ENCODE data around the gene POR. TPM values are rescaled to one million over a fixed set of nuclear protein-coding genes. Genes with fewer than 3 reads are reported as not detected.

The POR gene
- total and polyA plus RNA-seq, 8 donors, result 41.4 to 210 (median 52.1) TPM

GRCh38 chr7:75996476-75996875 is 81.5 kb downstream of the POR start:
- Histone ChIP-seq H3K4me1 (peaks cover 10 to 43% of the 10 kb centered on the region in 2 donors), H3K27me3 (no peaks in the 10 kb centered on the region), H3K36me3 (peaks cover 0 to 33% of the 10 kb centered on the region in 2 donors), H3K9me3 (no peaks in the 10 kb centered on the region), H3K27ac (peak overlapping the region in 1 of 2 donors; percentile 88), H3K4me3 (no peak overlapping the region)
- ATAC-seq (no peak), DNase-seq (no peak)
- TF ChIP-seq CTCF (IDR thresholded peaks at IDR 0.05), result no peak
- intact Hi-C loops (cut with DNase I), result loop anchor here in 1 of 2 donors (10.0 kb wide), 1 partner anchor 112 kb away; no protein-coding TSS in a partner anchor

- peaks cover 10 to 42% of the 10 kb centered on the region in 2 donors for H3K4me1 ChIP-seq
- no peak overlapping the region for H3K4me3 ChIP-seq
- H3K9me3 ChIP-seq, result no peaks in the 10 kb centered on the region
- no peak for DNase-seq
- ATAC-seq, result no peak
- no peaks in the 10 kb centered on the region for H3K27me3 ChIP-seq
- no peak for TF ChIP-seq CTCF (IDR thresholded peaks at IDR 0.05)
- intact Hi-C loops (cut with DNase I), result loop anchor here in 1 of 2 donors (10.0 kb wide), 1 partner anchor 113 kb away; no protein-coding TSS in a partner anchor
- H3K27ac ChIP-seq, result no peak overlapping the region
- H3K36me3 ChIP-seq, result peaks cover 0 to 37% of the 10 kb centered on the region in 2 donors
Observed at GRCh38 chr7:75998038-75998437, 83.1 kb downstream of the POR start.

- DNase-seq, result no peak
- Histone ChIP-seq H3K4me3 (no peak overlapping the region), H3K4me1 (peaks cover 0 to 21% of the 10 kb centered on the region in 2 donors), H3K27me3 (no peaks in the 10 kb centered on the region), H3K27ac (no peak overlapping the region), H3K9me3 (no peaks in the 10 kb centered on the region), H3K36me3 (peaks cover 0 to 62% of the 10 kb centered on the region in 2 donors)
- intact Hi-C loops (cut with DNase I), result no loop called here
- no peak for TF ChIP-seq CTCF (IDR thresholded peaks at IDR 0.05)
- ATAC-seq, result no peak
Observed at GRCh38 chr7:76000566-76000965, 85.6 kb downstream of the POR start.

GRCh38 chr7:76002139-76002538 is 87.2 kb downstream of the POR start:
- no peak for TF ChIP-seq CTCF (IDR thresholded peaks at IDR 0.05)
- Histone ChIP-seq H3K27me3 (no peaks in the 10 kb centered on the region), H3K27ac (no peak overlapping the region), H3K4me1 (peaks cover 0 to 5% of the 10 kb centered on the region in 2 donors), H3K9me3 (no peaks in the 10 kb centered on the region), H3K4me3 (no peak overlapping the region), H3K36me3 (peaks cover 0 to 54% of the 10 kb centered on the region in 2 donors)
- intact Hi-C loops (cut with DNase I), result no loop called here
- DNase-seq (peak in 1 of 4 donors; percentile 9), ATAC-seq (no peak)

- peak in 1 of 4 donors; percentile 12 for DNase-seq
- intact Hi-C loops (cut with DNase I), result no loop called here
- H3K4me3 ChIP-seq, result no peak overlapping the region
- TF ChIP-seq CTCF (IDR thresholded peaks at IDR 0.05), result no peak
- no peaks in the 10 kb centered on the region for H3K27me3 ChIP-seq
- peaks cover 0 to under 1% of the 10 kb centered on the region in 2 donors for H3K4me1 ChIP-seq
- no peak overlapping the region for H3K27ac ChIP-seq
- ATAC-seq, result no peak
- peaks cover 0 to 54% of the 10 kb centered on the region in 2 donors for H3K36me3 ChIP-seq
- no peaks in the 10 kb centered on the region for H3K9me3 ChIP-seq
Observed at GRCh38 chr7:76002822-76003221, 87.9 kb downstream of the POR start.

Measured in left lung (tissue), 10 donors.